T-helper 17 cell (primary cell): ENCODE measurements around the gene MED15. TPM values are rescaled to one million over a fixed set of nuclear protein-coding genes. Genes with fewer than 3 reads are reported as not detected.
"Not testable (repeated sequence)": the region's sequence is repeated elsewhere in the genome, so short reads cannot be mapped to it uniquely, and the experiment has no call there.

Experiments used
- ATAC-seq: fragments of 150-1000 bp; cut with Tn5 transposase; 2 replicates; pipeline ENCODE4 v1.10.0; 2021; ENCODE audit warnings: mild to moderate bottlenecking, moderate library complexity
- DNase-seq, 3 donors: peaks; one replicate each; pipeline versions ENCODE4 v3.0.0 to v3.0.0-alpha.2; 2020 to 2021
- H3K9me3 ChIP-seq: one replicate; pipeline ENCODE4 v1.7.0; 2013; ENCODE audit warnings: low read length, mild to moderate bottlenecking; ENCODE audit not compliant: control insufficient read depth, poor library complexity, severe bottlenecking
- H3K27ac Mint-ChIP-seq: one replicate; pipeline ENCODE4 v1.8.0; 2022; ENCODE audit warnings: mild to moderate bottlenecking, moderate library complexity, mixed read lengths
- H3K27me3 Mint-ChIP-seq: one replicate; pipeline ENCODE4 v1.8.0; 2022; ENCODE audit warnings: mixed read lengths
- H3K36me3 Mint-ChIP-seq: one replicate; pipeline ENCODE4 v1.8.0; 2022; ENCODE audit warnings: low read depth, mixed read lengths
- H3K4me1 Mint-ChIP-seq: one replicate; pipeline ENCODE4 v1.8.0; 2022; ENCODE audit warnings: mild to moderate bottlenecking, mixed read lengths
- H3K4me3 Mint-ChIP-seq: one replicate; pipeline ENCODE4 v1.8.0; 2022; ENCODE audit warnings: mild to moderate bottlenecking, moderate library complexity, mixed read lengths
- total RNA-seq, 4 donors: library from RNA in 2 of 4; stranded (reverse) in 2 of 4; gene quantifications; one replicate each; pipeline ENCODE4 v1.2.3 and lab custom pipeline; 2022 to 2026

MED15 gene
- total RNA-seq, 2 donors from 2014 or later: 207 to 251 TPM

DNA sequence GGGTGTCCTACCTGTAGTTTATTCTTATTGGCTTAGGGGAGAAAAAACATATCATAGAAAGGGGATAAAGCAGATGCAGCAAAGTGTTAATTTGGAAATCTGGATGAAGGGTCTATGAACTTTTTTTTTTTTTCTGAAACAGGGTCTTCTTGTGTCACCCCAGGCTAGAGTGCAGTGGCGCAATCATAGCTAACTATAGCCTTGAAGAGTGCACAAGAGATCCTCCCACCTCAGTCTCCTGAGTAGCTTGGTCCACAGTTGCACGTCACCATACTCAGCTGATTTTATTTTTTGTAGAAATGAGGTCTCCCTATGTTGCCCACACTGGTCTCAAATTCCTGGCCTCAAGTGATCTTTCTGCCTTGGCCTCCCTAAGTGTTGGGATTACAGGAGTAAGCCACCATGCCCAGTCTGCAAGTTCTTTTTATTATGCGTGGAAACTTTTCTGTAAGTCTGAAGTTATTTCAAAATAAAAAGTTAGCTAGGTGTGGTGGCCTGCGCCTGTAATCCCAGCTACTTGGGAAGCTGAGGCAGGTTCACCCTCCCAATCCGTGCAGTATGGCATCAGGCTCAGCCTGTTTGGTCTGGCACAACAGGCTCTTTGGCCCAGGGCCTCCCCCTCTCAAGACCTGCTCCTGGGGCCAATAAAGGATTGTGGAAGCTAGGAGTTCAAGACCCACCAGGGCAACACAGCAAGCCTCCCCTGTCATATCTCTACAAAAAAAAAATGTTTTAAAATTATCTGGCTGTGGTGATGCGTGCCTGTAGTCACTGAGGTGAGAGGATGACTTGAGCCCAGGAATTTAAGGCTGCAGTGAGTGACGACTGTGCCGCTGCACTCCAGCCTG lies 111.9 kb downstream of the MED15 start:
- H3K4me1 Mint-ChIP-seq: no peaks in the 10 kb centered on the region
- no peak overlapping the region for H3K4me3 Mint-ChIP-seq
- DNase-seq: no peak
- no peak for ATAC-seq
- peaks cover 5% of the 10 kb centered on the region for H3K27me3 Mint-ChIP-seq
- no peaks in the 10 kb centered on the region for H3K9me3 ChIP-seq
- H3K36me3 Mint-ChIP-seq: no peaks in the 10 kb centered on the region
- H3K27ac Mint-ChIP-seq: no peak overlapping the region

DNA sequence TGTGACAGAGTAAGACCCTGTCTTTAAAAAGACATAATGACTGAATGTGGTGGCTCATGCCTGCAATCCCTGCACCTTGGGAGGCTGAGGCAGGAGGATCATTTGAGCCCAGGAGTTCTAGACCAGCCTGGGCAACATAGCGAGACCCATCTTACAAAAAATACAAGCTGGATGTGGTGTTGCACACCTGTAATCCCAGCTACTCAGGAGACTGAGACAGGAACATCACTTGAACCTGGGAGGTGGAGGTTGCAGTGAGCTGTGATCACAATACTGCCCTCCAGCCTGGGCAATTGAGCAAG lies 112.4 kb downstream of the MED15 start:
- not testable (repeated sequence) for ATAC-seq, DNase-seq, H3K4me3 Mint-ChIP-seq, H3K27ac Mint-ChIP-seq, H3K36me3 Mint-ChIP-seq, H3K4me1 Mint-ChIP-seq, H3K27me3 Mint-ChIP-seq, H3K9me3 ChIP-seq

DNA sequence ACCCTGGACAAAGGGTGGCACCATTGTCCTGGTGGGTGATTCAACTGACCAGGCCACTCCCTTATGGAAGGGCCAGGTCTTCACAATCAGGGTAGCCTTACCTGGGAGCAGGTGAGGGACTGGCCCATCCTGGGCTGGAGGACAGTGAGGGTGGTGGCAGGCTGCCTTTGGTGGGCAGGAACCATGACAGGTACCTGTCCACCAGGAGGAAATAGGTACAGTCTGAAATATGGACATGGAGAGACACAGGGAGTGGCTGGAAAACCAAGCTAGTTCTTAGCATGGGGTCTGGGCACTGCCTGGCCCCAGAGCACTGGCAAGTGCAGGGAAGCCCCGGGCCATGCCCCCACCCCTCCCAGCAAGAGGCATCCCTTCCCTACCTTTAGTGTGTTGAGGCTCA lies 113.8 kb downstream of the MED15 start:
- no peaks in the 10 kb centered on the region for H3K4me1 Mint-ChIP-seq
- peaks cover 5% of the 10 kb centered on the region for H3K27me3 Mint-ChIP-seq
- no peak overlapping the region for H3K27ac Mint-ChIP-seq
- DNase-seq (no peak), ATAC-seq (no peak)
- no peaks in the 10 kb centered on the region for H3K9me3 ChIP-seq
- no peaks in the 10 kb centered on the region for H3K36me3 Mint-ChIP-seq
- H3K4me3 Mint-ChIP-seq: no peak overlapping the region

DNA sequence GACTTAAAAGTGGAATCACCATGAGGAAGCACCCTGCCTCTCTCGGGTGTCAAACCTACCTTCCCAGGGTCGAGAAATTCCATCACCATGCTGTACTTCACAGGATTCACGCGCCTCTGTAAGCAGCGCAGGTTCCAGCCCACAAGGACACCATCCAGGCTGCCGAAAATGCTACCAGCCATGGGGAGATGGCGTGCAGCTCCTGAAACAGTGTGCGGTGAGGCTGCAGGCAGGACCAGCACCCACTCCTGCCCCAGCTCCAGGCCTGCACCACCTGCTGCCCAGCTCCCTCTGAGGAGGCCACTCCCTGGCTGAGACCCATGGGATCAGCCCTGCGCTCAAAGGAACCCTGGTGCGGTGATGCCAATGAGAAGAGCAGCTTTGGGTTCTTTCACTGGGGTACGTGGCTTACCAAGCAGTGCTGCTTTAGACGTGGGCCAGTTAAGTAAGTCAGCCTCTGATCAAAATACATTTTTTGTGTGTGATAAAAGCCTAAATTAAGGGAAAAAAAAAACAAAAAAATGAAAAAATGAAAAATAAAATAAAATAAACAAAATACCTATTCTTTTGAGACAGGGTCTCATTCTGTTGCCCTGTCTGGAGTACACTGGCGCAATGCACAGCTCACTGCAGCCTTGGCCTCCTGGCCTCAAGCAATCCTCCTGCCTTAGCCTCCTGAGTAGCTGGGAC lies 115.4 kb downstream of the MED15 start:
- H3K27ac Mint-ChIP-seq: no peak overlapping the region
- no peaks in the 10 kb centered on the region for H3K36me3 Mint-ChIP-seq
- H3K4me1 Mint-ChIP-seq: no peaks in the 10 kb centered on the region
- ATAC-seq (no peak), DNase-seq (no peak)
- no peaks in the 10 kb centered on the region for H3K9me3 ChIP-seq
- peaks cover 9% of the 10 kb centered on the region for H3K27me3 Mint-ChIP-seq
- no peak overlapping the region for H3K4me3 Mint-ChIP-seq

DNA sequence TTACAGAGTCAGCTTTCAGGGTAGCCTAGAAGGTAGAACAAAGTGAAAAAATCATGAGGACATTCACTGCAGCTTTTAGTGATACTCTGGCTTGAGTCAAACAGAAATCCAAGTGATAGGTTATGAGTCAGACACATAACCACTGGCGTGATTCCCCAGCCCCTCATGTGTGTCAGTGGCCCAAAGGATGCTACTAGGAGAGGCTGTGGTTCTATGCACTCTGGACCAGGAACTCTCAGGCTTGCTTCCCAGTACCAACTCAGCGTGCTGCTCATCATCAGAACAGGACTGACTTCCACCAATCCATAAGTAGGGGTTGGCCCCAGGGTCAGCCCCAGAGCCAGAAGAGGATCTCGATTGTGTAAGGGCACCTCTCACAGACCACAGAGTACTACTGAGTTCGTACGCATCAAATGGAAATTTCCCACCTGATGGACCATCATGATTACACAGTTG lies 116.8 kb downstream of the MED15 start:
- Mint-ChIP-seq H3K4me1 (peaks cover 2% of the 10 kb centered on the region), H3K4me3 (no peak overlapping the region), H3K27me3 (peaks cover 5% of the 10 kb centered on the region), H3K36me3 (no peaks in the 10 kb centered on the region), H3K27ac (no peak overlapping the region)
- DNase-seq: no peak
- H3K9me3 ChIP-seq: no peaks in the 10 kb centered on the region
- ATAC-seq: no peak

DNA sequence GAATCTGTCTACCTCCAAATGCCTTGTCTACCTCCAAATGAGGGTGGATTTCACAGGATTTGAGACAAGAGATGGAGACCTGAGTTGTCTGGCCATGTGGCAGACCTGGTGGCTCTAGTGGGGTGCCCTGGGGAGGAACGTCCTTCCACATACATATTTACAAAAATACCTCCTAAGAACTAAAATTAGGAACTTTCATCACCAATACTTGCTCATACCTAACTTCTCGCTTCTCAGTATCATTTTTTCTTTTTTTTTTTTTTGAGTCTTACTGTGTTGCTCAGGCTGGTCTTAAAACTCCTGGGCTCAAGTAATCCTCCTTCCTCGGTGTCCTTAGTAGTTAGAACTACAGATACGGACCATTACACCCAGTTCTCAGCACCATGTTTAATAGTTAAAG lies 117.9 kb downstream of the MED15 start:
- ATAC-seq (no peak), DNase-seq (no peak)
- no peaks in the 10 kb centered on the region for H3K9me3 ChIP-seq
- Mint-ChIP-seq H3K27me3 (peaks cover 8% of the 10 kb centered on the region), H3K27ac (peak overlapping the region; percentile 14), H3K36me3 (peaks cover under 1% of the 10 kb centered on the region), H3K4me1 (peaks cover 2% of the 10 kb centered on the region), H3K4me3 (no peak overlapping the region)

DNA sequence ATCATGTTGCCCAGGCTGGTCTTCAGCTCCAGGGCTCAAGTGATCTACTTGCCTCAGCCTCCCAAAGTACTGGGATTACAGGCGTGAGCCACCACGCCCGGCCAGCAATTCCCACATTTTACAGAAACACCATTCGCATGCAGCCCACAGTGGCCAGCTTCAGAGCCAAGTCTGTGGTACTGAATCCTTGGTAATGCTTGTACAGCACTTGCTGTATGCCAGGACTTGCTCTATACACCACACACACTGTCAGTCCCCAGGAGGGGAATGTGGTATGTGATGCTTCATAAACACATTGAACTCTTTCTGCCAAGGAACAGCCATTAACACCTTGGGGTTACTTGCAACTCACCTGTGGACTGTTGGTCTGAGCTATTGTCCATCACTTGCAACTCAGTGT lies 119.4 kb downstream of the MED15 start:
- no peak overlapping the region for H3K27ac Mint-ChIP-seq
- H3K9me3 ChIP-seq: no peaks in the 10 kb centered on the region
- peaks cover 12% of the 10 kb centered on the region for H3K27me3 Mint-ChIP-seq
- ATAC-seq: no peak
- H3K4me3 Mint-ChIP-seq: no peak overlapping the region
- peaks cover 2% of the 10 kb centered on the region for H3K4me1 Mint-ChIP-seq
- peaks cover 2% of the 10 kb centered on the region for H3K36me3 Mint-ChIP-seq
- DNase-seq: no peak

DNA sequence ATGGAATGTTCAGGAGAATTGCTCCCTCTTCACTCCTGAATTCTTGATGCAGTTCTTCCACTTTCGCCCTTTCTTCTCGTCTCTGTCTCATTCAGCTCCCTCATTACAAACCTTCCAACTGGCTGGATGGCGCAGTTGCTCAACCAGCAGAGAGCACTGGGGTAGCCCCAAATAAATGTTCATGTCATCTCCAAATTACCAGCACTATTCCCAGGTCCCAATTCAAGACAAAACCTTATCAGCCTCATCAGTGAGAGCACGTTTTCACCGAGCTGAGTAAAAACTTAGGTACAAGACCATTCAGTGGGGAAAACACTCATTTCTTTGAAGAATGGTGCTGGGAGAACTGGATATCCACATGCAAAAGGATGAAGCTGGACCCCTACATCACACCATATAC lies 120.0 kb downstream of the MED15 start:
- ATAC-seq: no peak
- H3K27me3 Mint-ChIP-seq: peaks cover 12% of the 10 kb centered on the region
- H3K9me3 ChIP-seq: no peaks in the 10 kb centered on the region
- no peak overlapping the region for H3K27ac Mint-ChIP-seq
- no peak overlapping the region for H3K4me3 Mint-ChIP-seq
- peaks cover 2% of the 10 kb centered on the region for H3K36me3 Mint-ChIP-seq
- H3K4me1 Mint-ChIP-seq: peaks cover 2% of the 10 kb centered on the region
- DNase-seq: no peak

DNA sequence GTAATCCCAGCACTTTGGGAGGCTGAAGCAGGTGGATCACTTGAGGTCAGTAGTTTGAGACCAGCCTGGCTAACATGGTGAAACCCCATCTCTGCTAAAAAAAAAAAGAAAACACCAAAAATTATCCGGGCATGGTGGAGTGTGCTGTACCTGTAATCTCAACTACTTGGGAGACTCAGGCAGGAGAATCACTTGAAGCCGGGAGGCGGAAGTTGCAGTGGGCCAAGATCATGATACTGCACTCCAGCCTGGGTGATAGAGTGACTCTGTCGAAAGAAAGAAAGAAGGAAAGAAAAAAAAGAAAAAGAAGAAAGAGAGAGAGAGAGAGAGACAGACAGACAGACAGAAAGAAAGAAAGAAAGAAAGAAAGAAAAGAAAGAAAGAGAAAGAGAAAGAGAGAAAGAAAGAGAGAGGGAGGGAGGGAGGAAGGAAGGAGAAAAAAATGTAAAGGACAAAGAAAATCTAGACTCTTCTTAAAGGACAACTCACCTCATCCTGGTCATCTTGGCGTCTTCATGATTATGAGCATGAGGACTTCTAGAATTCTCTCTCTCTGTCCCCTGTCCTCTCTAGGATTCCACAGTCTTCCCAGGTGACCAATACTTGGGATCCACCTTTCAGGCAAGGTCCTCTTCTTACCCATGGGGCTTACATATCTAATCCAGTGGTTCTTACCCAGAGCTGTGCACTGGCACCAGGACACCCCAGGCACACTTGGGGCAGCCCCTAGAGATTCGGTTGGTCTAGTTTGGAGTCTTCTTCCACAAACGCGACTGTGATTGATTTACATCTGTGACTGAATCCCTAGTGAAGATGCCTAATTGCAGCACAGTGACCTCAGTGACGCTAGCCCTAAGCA lies 120.9 kb downstream of the MED15 start:
- no peak for DNase-seq
- Mint-ChIP-seq H3K4me3 (no peak overlapping the region), H3K27ac (peak overlapping the region; percentile 61), H3K4me1 (peaks cover 2% of the 10 kb centered on the region), H3K36me3 (peaks cover 2% of the 10 kb centered on the region), H3K27me3 (peaks cover 15% of the 10 kb centered on the region)
- H3K9me3 ChIP-seq: no peaks in the 10 kb centered on the region
- ATAC-seq: no peak

DNA sequence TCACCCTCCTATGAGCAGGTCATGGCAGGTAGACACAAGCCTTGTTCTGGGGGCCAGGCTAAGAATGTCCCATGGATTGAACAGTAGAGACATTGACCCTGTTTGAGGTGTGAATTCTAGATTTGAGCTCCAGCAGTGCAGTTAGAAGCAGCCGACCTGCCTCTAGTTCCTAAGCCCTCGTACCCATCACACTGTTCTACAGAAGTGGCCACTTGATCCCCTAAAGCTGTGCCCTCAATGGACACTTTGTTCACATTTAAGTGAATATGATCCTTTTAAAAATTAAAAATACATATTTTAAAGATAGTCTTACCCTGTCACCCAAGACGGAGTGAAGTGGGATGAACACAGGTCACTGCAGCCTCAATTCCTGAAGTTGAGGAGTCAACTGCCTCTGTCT lies 122.0 kb downstream of the MED15 start:
- H3K36me3 Mint-ChIP-seq: peaks cover 2% of the 10 kb centered on the region
- peaks cover 16% of the 10 kb centered on the region for H3K27me3 Mint-ChIP-seq
- peaks cover 2% of the 10 kb centered on the region for H3K4me1 Mint-ChIP-seq
- H3K4me3 Mint-ChIP-seq: no peak overlapping the region
- no peak overlapping the region for H3K27ac Mint-ChIP-seq
- H3K9me3 ChIP-seq: no peaks in the 10 kb centered on the region
- ATAC-seq: no peak
- DNase-seq: no peak

DNA sequence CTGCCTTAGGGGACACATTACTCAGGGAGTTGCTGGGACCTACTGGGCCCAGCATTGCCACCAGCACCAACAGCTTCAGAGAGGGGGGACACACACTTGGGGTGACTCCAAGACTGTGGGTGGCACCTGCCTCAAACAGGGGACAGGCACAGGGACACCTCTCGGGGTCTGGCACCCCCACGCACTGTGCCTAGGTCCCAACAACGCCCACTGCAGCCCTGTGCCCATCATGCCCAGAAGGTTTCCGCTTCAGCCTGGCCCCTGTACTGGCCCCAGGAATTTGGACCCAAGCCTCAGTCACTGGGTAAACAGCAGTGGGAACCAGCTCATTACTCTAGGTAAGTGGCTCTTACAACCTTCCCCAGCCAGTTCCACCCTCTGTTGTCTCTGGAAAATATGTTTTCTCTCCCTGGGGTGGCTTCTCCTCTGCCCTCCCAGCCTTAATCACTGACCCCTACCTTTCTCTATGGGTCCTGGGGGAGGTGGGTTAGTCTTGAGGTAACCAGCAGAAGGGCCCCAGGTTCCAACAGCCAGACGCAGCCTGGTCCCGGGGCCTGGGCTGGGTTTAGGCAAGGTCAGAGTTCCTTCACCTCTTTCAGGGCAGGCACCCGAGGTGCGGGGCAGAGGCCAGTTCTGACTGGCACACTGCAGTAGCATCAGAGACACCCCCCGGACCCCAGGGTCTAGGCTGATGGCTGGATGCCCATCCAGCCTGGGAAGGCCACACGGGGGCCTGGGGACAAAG lies 123.6 kb downstream of the MED15 start:
- no peak overlapping the region for H3K27ac Mint-ChIP-seq
- H3K4me1 Mint-ChIP-seq: peaks cover 6% of the 10 kb centered on the region
- no peak for DNase-seq
- peaks cover 2% of the 10 kb centered on the region for H3K36me3 Mint-ChIP-seq
- no peak for ATAC-seq
- H3K27me3 Mint-ChIP-seq: peaks cover 16% of the 10 kb centered on the region
- no peak overlapping the region for H3K4me3 Mint-ChIP-seq
- no peaks in the 10 kb centered on the region for H3K9me3 ChIP-seq

DNA sequence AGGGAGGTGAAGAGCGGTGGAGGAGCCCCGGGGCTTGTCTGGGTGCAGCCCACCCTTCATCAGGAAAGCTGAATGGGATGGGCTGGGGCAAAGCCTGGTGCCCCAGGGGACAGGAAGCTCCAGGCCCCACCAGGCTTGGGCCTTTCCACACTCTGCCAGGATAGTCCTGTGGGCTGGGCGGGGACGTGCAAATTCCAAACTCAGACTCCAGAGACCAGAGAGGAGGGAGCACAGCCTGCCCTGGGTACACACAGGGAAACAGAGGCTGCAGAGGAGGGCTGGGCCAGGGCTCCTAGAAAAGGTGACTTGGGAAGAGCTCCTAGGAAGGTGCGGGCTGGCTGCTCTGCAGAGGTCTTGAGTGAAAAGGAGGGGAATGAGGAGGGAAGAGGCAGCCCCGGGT lies 124.7 kb downstream of the MED15 start:
- Mint-ChIP-seq H3K36me3 (peaks cover 2% of the 10 kb centered on the region), H3K27me3 (peaks cover 16% of the 10 kb centered on the region), H3K4me3 (no peak overlapping the region), H3K4me1 (peaks cover 6% of the 10 kb centered on the region), H3K27ac (no peak overlapping the region)
- ATAC-seq (no peak), DNase-seq (no peak)
- no peaks in the 10 kb centered on the region for H3K9me3 ChIP-seq

DNA sequence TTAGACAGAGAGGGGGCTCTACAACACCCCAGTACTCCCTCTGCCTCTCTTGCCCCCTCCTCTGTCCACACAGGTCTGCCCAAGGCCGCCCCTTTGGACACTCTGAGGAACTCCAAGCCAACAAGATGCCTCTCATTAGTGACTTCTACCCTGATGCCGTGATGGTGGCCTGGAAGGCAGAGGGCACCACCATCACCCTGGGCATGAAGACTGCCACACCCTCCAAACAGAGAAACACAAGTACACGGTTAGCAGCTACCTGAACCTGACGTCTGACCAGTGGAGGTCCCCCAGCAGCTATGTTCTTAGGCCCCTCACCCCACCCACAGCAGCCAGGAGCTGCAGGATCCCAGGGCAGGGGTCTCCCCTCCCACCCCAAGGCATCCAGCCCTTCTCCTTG lies 125.1 kb downstream of the MED15 start:
- H3K9me3 ChIP-seq: no peaks in the 10 kb centered on the region
- H3K36me3 Mint-ChIP-seq: peaks cover 2% of the 10 kb centered on the region
- peaks cover 13% of the 10 kb centered on the region for H3K27me3 Mint-ChIP-seq
- H3K4me3 Mint-ChIP-seq: no peak overlapping the region
- DNase-seq (no peak), ATAC-seq (no peak)
- no peak overlapping the region for H3K27ac Mint-ChIP-seq
- peaks cover 6% of the 10 kb centered on the region for H3K4me1 Mint-ChIP-seq
